GM18951 (cell line): ENCODE results near the gene SOWAHB.

ENCODE experiments used
- POLR2A ChIP-seq: IDR thresholded peaks from 4 replicates; pipeline ENCODE4 v1.6.1; 2011; ENCODE audit warnings: mild to moderate bottlenecking; ENCODE audit not compliant: insufficient read length, insufficient read depth; ENCODE audit errors: extremely low read depth
- in situ Hi-C: fragments of 300-500 bp; cut with MboI; formaldehyde crosslinking; loops from one replicate; pipeline ENCODE4 v1.12.0; 2022; ENCODE audit warnings: low sequenced_read_pairs, mixed read lengths, inconsistent platforms; ENCODE audit not compliant: unreplicated experiment

The SOWAHB gene

DNA sequence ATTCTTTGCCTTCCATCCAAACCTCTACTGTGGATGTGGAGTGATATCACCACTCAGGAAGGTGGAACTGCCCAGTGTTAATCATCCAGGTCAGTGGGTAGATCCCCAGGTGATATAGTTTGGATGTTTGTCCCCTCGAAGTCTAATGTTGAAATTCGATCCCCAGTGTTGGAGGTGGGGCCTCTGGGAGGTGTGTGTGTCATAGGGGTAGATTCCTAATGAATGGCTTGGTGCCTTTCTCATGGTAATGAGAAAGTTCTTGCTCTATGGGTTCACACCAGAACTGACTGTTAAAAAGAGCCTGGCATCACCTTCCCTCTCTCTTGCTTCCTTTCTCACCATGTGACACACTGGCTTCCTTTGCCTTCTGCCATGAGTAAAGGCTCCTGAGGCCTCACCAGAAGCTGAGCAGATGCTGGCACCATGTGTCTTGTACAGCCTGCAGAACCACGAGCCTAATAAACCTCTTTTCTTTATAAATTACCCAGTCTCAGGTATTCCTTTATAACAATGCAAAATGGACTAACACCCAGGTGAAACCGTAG is 6.8 kb upstream of the SOWAHB start:
- TF ChIP-seq POLR2A = no peak
- in situ Hi-C loops = no loop called here

DNA sequence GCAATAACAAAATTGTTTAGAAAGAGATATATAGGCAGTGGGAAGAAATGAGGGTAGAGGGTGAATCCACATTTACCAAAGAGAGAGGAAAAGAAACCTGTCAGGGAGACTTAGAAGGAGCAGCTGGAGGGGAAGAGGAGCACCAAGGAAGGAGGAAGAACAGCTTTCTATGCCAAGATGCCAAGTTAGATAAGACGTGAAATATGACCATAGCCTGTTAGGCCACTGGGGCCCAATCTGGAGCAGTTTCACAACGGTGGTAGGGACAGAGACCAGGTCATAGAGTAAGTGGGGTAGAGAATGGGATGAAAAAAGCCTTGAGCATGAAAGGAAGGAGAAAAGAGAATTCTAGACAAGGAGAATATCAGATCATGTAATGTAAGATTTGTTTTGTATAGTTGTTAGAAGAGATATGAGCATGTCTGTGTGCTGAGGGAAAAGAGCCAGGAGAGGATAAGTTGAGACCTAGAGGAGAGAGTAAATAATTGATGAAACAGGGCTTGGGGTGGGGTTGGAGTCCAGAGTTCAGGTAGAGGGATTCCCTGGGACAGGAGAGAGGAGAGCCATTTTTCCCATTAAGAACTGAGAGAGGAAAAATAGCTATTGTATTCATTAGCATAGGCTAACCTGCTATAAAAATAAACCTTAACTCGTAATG is 4.4 kb upstream of the SOWAHB start:
- in situ Hi-C loops = no loop called here
- TF ChIP-seq POLR2A = no peak

DNA sequence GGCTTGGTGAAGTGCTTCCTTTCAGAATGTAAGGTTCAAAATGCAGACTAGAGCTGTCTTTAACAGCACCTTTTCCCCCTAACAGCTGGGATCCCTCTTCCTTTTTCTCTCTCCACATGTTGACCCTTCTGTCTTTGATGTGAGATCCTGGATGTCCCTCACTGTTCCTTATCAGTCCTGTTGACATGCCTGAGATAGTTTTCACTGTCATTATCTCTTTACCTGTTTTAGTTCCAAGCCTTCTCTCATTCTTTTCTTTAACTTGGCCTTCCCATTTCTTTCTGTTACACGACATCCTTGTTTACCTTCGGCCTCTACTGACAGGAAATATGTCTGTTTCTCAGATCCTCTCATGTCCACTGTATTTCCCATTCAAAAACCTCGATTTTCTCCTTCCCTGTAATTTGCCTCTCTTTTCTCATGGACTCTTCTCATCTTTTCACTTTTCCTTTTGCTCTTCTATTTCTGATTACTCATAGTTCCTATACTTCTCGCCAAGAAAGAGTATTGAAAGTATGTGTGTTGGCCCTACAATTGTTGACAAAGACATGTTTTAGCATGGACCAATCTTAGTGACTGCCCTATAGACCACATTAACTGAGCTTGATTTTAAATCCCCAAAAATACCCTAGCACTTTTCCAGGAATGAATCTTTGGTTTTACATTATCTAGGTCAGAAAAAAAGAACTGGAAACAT is 1.2 kb upstream of the SOWAHB start:
- in situ Hi-C loops = no loop called here
- TF ChIP-seq POLR2A = no peak

DNA sequence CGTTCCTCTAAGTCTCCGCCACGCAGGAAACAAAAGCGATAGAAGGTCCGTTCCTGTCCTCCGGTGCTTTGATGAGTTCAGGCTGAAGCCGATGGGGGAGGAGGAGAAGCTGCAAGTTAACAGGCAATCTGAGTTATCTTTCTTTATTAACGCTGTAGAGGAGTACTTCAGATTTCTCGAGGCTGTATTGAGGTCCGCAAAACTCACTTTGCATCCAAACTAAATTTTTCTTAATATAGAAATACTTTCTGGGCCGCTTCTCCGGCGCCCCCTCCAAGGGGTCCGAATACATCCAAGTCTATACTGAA is 395 bp upstream of the SOWAHB start:
- in situ Hi-C loops = no loop called here
- TF ChIP-seq POLR2A = no peak

DNA sequence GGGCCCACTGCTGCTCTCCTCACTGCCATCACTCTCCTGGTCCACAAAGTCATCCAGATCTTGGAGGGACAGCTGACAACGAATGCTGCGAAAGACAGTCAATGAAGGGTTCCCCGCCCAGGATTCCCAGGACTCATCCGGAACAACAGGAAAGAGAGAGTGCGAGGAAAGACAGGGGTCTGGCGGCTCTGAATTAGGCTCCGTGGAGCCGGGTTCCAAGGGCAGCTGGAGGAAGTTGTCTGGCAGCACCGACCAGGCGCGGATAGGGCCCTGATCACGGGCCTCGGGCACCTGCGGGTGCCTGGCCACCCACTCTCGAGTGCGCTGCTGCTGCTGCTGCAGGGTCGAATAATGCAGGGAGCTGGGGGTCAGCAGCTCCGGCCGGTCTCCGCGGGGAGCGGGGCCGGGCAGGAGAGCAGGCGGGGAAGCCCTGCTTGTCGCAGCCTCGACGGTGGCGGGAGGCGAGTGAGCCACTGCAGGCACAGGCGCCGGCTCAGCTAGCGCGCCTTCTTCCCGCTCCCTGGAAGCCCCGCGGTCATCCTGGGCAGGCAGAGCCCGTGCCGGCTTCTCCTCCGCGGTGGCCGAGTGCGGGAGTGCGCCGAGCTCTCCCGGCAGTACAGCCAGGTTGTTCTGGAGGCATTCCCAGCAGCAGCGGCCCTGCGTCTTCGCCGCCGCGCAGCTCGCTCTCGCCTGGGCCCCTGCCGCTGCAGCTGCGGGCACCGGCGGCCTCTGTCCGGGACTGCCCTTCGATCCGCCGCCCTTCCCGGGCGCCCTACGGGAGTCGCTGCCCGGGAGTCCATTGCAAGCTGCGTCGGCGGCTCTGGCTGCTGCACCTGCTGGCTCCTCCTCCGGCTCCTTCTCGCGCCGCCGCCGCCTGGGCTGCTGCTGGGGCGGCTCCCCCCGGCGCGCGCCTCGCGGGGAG is 1.1 kb downstream of the SOWAHB start:
- no peak for TF ChIP-seq POLR2A
- in situ Hi-C loops = no loop called here

DNA sequence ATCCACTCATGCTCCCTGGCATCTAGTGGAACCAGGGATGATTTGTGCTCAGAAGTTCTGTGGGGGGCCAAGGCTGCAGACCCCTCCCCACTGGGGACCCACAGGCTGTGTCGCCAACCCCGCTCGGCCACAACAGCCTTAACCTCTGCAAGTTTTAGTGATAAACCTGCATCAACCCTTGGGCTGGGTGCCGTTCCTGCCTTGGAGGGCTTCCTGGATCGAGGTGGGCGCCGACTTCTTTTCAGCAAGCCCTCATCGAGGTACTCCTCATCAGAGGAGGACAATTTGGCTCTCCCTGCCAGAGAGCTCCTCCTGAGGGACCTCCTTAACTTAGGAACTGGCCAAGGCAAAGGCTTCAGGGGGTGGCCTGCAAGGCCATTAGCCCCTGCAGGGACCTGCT is 1.9 kb downstream of the SOWAHB start:
- TF ChIP-seq POLR2A = no peak
- in situ Hi-C loops = no loop called here

DNA sequence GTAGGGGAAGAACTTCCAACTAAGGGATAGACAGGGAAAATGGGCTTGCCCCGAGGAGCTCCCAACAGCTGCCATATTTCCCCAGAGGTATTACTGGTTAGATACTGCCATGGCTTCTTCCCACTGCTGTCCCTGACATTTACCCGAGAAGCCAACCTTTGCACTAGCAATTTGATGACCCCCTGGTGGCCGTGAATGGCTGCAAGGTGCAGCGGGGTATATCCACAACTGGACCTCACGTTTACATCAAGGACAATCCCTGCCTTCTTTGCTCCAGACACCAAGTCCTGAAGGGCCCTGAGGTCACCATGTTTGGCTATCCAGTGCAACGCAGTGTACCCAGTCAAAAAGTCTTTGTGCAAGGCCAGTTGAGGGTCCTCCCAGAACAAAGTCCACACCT is 2.3 kb downstream of the SOWAHB start:
- no peak for TF ChIP-seq POLR2A
- in situ Hi-C loops = no loop called here

DNA sequence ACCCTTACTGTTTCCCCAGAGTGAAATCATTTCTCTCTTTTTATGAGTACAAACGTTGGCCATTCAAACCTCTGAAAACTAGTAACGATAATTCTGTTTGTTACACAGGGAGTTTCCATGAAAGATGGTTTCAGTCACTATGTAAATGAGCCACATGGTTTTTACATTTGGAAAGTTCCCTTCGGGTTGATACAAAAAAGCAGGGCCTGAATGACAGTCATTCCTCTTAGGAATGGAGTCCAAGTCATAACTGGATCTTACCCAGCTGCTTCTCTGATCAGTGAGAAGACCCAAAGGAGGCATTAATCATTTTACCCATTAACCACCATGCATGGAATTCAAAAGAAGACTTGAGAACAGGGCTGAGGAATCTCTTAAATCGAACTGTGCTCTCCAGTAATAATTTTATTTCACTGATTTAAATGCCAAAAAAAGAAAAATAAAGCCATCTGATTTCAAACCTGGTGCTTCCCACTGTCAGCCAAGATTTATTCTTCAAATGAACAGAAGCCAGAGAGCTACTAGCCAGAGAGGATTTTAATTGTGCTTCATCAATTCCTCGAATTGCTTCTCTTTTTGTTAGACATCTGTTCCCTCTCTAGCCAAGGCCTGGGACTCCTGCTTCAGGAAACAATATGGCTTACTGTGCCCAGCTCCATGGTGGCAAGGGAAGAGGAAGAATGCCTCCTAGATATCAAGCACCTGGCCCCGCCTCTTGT is 3.2 kb downstream of the SOWAHB start:
- in situ Hi-C loops = no loop called here
- TF ChIP-seq POLR2A = no peak

DNA sequence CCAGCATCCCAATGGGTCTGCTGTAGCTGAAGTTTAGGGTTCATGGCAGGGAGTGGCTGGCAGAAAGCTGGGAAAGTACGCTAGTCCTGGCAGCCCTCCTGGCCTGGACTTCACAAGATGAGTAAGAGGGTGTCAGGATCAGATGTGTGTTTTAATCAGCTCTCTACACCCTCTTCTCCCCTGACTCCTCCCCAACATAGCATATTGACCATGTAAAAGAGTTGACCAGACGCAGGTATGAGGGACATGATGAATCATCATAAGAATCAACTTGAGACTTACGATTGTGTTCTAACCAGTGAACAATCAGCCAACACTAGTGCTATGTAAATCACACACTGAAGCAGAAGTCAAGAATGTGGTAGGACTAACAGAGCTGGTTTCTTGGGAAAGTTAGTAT is 5.3 kb downstream of the SOWAHB start:
- in situ Hi-C loops = no loop called here

DNA sequence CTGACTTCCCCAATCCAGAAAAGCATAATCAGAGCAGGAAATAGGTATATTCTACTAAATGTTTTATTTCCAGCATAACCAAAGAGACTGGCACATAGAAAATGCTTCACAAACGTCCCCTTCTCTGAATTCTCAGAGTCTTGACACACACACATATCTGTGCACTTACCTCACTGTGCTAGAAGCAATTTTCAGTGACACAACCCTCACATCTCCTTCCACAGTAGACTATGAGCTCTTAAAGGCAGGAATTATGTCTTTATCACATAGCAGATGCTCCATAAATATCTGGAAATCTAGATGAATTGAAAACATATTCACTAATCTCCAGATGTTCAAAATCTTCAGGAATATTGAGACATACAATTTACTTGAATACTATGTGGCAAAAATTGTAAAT is 5.9 kb downstream of the SOWAHB start:
- TF ChIP-seq POLR2A = no peak
- in situ Hi-C loops = no loop called here

More for the DNA sequence above, 5.3 kb downstream of the SOWAHB start:
- TF ChIP-seq POLR2A = no peak

DNA sequence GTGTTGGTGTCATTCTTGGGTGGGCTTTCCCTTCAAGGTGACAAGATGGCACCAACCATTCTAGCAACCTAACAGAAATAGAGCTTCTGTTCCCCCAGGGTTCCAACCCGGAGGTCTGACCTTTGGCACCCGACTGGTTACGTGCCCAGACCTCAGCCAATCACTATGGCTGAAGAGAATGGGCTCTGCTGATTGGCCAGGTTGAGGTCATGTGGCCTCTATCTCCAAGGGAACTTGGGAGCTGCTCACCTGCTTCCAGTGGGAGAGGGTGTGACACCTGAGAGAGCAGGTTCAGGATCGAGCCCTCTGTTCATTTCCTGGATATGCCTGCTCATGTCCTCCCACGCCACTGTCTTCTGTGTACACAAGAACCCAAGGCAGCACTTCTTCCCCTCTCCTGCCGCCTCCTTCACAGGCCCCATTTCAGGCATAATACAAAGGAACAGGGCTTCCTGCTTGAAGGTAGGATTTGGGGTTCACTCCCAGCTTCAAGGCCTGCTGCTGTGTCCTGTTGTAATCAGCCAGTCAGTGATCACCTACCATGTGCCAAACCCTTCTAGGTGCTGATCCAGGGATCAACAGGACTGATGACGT is 11.0 kb downstream of the SOWAHB start:
- TF ChIP-seq POLR2A = no peak
- in situ Hi-C loops = no loop called here

DNA sequence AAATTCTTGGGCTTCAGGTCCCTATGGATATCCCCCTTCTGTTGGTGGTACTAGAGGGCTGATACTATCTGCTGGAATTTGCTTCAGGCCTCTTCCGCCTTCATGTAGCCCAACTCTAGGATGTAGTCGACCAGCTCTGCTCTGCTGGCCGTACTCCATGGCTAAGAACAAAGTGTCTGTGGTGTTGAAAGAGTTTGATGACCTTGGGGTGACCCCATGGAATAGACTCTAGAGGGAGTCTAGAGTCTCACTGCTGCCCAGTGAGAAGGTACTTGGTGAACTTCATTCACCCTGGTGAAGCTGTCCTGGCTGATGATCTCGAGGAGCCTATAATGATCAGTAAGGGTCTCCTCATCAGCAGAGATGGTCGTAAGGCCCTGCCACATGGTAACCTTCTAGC is 11.7 kb downstream of the SOWAHB start:
- no peak for TF ChIP-seq POLR2A
- in situ Hi-C loops = no loop called here
